ENCODE results near the gene AMFR.
"Not testable (repeated sequence)": the region's sequence is repeated elsewhere in the genome, so short reads cannot be mapped to it uniquely, and the experiment has no call there.

Gene AMFR

DNA sequence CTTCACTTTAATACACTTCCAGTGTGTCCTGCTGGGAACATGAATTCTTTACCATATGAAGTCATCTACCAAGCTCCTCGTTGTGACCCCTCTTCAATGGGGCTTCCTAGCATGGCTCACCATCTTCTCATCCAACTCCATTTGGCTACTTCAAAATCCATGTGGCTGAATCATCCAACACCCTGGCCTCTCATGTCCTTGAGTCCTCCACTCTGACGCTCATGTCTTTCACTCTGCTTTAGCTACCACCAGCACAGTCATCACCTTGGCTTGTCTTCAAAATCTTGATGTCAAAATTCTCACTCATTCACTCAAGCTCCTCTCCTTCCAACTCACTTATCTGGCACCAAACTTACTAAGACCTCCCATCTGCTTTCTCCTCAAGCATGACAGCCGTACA is 35.8 kb downstream of the AMFR start:
- no peak for TF ChIP-seq POLR2A (IDR thresholded peaks at IDR 0.05; ENCODE audit: low read depth, low read length)
- peak; percentile 94 for FAIRE-seq
- peak; percentile 47 for DNase-seq (ENCODE audit: insufficient read length, low spot score)

DNA sequence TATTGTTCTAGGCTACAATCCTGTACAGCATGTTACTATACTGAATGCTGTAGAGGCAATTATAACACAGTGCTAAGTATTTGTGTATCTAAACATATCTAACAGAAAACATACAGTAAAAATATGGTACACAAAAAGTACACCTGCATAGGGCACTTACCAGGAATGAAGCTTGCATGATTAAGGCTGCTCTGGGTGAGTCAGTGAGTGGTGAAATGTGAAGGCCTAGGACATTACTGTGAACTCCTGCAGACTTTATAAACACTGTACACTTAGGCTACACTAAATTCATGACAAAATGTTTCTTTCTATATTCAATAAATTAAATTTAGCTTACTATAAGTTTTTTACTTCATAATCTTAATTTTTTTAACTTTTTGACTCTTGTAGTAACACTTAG is 37.1 kb downstream of the AMFR start:
- DNase-seq (ENCODE audit: insufficient read length, low spot score) (no peak), FAIRE-seq (no peak)
- no peak for TF ChIP-seq POLR2A (IDR thresholded peaks at IDR 0.05; ENCODE audit: low read depth, low read length)

DNA sequence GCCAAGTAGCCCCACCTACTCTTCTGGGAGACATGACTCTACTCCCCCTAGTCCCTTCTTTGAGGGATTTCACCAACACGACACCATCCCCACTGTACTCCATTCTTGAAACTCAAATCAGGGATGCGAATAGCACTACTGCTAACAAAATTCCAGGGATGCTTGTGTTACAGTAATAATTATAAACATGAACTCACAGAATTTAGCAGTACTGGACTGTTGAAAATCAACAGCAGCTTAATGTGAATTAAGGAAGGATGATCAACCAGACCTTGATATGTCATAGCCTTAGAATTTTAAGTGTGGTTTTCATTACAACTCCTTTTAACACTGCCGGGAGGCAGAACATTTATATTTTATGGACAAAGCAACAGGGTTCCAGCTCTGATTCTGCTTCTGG is 37.9 kb downstream of the AMFR start:
- no peak for FAIRE-seq
- TF ChIP-seq POLR2A (IDR thresholded peaks at IDR 0.05; ENCODE audit: low read depth, low read length), result no peak

DNA sequence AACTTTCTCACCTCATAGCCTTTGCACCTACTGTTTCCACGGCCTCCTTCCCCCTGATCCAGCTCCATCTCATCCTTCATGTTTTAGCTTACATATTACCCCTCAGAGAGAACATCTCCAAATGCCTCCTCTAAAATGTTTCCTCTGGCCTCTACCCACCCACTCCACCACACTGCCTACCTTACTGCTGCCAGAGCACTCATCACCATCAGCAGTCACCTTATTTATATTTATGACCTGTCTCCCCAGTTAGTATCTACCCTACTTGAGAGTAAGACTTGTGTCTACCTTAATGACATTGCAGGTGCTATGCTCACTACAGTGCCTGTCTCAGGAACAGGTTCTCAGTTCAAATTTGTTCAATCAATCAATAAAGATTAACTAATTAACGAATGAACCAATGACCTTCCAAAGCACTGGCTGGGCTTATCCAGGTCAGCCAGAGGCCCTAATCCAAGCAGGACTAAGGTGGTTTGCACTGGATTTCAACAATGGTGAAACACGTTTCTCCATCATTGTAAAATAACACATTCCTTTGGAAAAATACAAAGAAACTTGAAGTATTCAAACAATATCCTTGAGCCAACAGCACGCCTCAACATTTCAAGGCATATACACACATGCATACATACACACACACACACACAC is 41.1 kb downstream of the AMFR start:
- DNase-seq (ENCODE audit: insufficient read length, low spot score) (no peak), FAIRE-seq (no peak)
- no peak for TF ChIP-seq POLR2A (IDR thresholded peaks at IDR 0.05; ENCODE audit: low read depth, low read length)

More for the DNA sequence above, 37.9 kb downstream of the AMFR start:
- no peak for DNase-seq (ENCODE audit: insufficient read length, low spot score)

DNA sequence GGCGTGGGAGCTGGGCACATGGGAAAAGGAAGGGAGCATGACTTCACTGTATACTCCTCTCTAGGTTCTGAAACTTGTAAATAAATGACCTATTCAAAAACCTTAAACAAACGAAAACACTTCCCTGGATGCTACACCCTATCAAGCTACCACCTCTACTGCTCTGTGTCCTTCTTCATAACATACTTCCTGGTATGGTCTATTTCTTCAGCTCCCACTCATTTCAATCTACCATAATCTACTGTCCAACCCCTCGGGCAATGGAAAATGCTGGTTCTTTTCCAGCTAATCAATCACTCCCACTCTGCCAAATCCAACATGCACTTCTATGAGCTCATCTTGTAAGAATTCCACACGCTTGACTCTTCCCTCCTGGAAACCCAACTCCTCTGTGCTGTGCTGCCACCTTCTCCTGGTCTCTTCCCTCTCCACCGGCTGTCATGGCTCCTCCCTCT is 42.4 kb downstream of the AMFR start:
- TF ChIP-seq POLR2A (IDR thresholded peaks at IDR 0.05; ENCODE audit: low read depth, low read length), result no peak
- FAIRE-seq (peak; percentile 82), DNase-seq (ENCODE audit: insufficient read length, low spot score) (peak; percentile 61)

DNA sequence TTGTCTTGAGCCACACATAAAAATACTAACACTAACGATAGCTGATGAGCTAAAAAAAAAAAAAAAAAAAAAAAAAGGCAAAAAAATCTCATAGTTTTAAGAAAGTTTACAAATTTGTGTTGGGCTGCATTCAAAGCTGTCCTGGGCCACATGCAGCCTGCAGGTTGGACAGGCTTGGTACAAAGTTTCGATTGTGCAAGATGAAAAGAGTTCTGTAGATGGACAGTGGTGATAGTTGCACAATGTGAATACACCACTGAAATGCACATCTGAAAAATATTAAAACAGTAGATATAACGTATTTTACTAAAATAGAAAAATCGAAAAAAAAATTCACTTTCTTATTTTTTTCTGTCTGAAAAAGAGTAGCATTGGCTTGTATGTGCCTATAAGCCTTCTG is 42.9 kb downstream of the AMFR start:
- no peak for FAIRE-seq
- DNase-seq (ENCODE audit: insufficient read length, low spot score), result no peak
- TF ChIP-seq POLR2A (IDR thresholded peaks at IDR 0.05; ENCODE audit: low read depth, low read length), result no peak

DNA sequence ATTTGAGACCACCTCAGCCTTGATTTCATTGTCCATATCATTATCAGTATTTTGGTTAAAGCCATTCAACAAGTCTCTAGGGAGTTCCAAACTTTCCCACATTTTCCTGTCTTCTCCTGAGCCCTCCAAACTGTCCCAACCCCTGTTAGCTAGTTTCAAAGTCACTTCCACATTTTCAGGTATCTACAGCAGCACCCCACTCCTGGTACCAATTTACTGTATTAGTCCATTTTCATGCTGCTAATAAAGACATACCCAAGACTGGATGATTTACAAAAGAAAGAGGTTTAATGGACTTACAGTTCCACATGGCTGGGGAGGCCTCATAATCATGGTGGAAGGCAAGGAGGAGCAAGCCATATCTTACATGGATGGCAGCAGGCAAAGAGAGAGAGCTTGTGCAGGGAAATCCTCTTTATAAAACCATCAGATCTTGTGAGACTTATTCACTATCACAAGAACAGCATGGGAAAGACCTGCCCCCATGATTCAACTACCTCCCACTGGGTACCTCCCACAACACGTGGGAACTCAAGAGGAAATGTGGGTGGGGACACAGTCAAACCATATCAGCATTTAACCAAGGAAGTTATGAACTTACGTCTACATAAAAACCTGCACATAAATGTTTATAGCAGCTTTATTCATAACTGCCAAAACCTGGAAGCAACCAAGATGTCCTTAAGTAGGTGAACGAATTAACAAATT is 44.4 kb downstream of the AMFR start:
- DNase-seq (ENCODE audit: insufficient read length, low spot score); FAIRE-seq: not testable (repeated sequence)

DNA sequence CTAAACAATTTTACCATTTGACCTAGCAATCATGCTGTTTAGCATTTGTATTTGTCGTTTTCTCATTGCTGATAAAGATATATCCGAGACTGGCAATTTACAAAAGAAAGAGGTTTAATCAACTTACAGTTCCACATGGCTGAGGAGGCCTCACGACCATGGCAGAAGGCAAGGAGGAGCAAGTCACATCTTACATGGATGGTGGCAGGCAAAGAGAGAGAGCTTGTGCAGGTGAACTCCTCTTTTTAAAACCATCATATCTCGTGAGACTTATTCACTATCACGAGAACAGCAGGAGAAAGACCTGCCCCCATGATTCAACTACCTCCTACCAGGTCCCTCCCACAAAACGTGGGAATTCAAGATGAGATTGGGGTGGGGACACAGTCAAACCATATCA is 46.3 kb downstream of the AMFR start:
- FAIRE-seq; DNase-seq (ENCODE audit: insufficient read length, low spot score): not testable (repeated sequence)

DNA sequence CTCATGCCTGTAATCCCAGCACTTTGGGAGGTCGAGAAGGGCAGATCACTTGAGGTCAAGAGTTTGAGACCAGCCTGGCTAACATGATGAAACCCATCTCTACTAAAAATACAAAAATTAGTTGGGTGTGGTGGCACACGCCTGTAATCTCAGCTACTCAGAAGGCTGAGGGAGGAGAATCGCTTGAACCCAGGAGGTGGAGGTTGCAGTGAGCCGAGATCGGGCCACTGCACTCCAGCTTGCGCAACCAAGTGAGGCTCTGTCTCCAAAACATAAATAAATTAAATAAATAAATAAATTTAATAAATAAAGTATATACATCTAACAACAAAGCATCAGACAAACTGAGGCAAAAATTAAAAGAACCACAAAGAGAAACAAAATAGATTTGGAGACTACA is 49.6 kb downstream of the AMFR start:
- FAIRE-seq; DNase-seq (ENCODE audit: insufficient read length, low spot score): not testable (repeated sequence)

DNA sequence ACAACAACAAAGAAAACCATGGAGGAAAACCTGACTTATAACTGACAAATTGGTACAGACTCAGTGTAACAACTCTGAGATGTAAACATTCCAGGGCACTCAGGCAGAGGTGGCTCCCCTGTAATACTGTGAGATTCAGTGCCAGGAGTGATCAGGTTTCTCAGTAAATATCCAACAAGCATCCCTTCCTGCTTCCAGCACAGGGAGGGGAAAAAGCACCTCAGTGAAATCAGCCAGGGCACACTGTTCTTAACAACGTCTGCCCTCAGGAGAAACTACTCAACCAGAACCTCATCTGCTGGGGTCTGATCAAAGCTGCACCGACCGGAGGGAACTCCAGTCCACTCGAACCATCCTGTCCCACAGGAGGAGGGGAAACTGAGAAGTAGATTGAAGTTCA is 52.3 kb downstream of the AMFR start:
- FAIRE-seq (peak; percentile 43), DNase-seq (ENCODE audit: insufficient read length, low spot score) (no peak)

DNA sequence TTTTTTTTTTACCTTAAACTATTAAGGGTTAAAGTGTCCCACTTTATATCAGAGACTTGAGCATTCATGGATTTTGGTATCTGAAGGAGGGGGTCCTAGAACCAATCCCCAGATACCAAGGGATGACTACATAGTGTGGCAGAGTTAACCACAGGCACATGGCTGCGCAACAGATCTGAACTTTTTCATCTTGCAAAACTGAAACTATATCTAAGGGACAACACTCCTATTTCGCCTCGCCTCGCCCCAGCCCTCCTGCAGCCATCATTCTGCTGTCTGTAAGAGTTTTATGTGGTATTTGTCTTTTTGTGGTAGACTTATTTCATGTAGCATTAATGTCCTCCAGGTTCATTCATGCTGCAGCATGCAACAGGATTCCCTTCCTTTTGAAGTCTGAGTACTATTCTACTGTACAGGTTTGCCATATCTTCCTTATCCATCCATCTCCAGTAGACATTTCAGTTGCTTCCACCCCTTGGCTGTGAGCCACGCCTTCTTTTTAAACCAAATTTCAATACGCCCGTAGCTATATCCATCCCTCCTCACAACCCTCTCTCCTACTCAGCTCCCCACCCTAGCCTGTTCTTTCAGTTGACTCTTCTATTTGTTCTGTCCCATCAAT is 53.2 kb downstream of the AMFR start:
- FAIRE-seq, result no peak
- no peak for DNase-seq (ENCODE audit: insufficient read length, low spot score)
- TF ChIP-seq POLR2A (IDR thresholded peaks at IDR 0.05; ENCODE audit: low read depth, low read length), result no peak

More for the DNA sequence above, 52.3 kb downstream of the AMFR start:
- no peak for TF ChIP-seq POLR2A (IDR thresholded peaks at IDR 0.05; ENCODE audit: low read depth, low read length)

DNA sequence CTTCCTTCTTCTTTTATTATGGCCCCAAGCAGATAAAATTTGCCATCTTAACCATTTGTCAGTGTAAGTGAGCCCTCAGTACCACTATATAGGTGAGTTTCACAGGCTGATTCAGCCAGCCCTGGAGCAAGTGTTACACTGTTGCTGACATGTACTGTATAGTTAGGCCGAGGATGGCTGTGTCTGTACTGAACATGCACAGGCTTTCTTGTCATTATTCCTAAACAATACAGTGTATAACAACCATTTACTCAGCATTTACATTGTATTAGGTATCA is 53.7 kb downstream of the AMFR start:
- TF ChIP-seq POLR2A (IDR thresholded peaks at IDR 0.05; ENCODE audit: low read depth, low read length), result no peak
- no peak for FAIRE-seq
- DNase-seq (ENCODE audit: insufficient read length, low spot score), result no peak

DNA sequence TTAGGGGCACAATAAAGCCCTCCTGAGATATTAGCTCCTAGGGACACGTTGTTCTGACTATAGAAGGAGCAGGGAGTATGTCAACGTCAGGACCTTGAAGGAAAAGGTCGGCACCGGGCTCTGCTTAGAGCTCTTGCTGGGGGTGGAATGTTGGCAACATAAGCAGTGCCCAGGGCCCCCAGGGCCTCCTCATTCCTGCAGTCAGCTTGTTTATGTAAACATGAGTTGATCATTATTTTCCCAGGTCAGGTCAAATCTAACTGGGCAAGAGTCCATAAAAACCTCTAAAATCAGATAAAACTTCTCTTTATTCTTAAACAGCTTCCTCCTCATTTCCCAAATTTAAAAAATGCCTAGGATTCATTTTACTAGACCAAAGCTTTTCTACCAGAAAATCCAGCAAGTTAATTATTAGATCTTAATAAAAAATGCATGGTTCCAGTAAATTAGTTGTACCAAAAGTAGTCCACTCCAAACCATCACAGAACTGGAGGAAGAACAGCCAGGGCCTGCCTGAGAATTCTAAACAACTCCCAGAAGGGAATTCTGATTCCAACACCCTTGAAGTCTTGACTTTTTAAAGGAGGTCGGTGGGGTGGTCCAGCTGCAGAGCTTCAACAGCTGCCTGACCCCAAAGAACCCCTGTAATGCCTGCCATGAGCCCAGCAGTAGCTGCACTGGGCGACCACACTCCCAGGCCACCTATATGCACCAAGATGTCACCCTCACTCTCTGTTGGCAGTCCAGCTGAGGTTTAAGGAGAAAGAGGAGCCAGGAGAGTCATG is 54.3 kb downstream of the AMFR start:
- FAIRE-seq, result no peak
- TF ChIP-seq POLR2A (IDR thresholded peaks at IDR 0.05; ENCODE audit: low read depth, low read length), result no peak
- DNase-seq (ENCODE audit: insufficient read length, low spot score), result no peak

DNA sequence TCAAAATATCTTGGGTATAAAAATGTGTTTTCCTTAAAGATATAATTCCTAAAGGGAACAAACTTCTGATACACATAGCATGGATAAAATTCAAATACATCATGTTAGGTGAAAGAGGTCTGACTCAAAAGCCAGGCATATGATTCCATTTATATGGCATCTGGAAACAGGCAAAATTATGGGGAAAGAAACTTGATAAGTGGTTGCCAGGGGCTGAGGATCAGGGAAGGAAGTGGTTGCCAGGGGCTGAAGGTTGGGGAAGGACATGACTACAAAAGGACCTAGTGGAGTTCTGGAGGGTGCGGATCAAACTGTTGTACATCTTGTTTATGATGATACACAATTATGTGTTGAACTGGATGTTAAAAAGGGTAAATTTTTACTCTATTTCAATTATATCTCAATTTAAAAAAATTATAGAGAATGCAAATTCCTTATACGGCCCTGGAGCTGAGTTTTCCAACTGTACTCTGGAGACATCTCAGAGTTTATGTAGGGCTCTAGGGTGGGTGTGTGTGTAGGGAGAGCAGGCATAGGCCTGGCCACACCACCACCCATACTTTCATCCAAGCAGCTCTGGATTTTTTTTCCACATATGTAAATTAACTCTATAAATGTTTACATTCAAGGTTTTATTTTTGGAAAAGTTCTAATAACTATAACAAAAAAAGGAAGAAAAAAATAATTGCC is 55.0 kb downstream of the AMFR start:
- DNase-seq (ENCODE audit: insufficient read length, low spot score) (no peak), FAIRE-seq (no peak)
- TF ChIP-seq POLR2A (IDR thresholded peaks at IDR 0.05; ENCODE audit: low read depth, low read length), result no peak
